ENCODE data around the gene BMPR1A. TPM values are rescaled to one million over a fixed set of nuclear protein-coding genes. Genes with fewer than 3 reads are reported as not detected.
A peak's percentile ranks its signal among the peaks of the same experiment; 100 is the strongest.

The BMPR1A gene
- total and polyA plus RNA-seq, 9 of the 15 experiments (the other 6 are each of a cell fraction or from before 2014, with no cell fraction given): 1.6 to 17.5 (median 9.1) TPM

GRCh38 chr10:86960003-86960862 is 203.8 kb downstream of the BMPR1A start (continued):
- peak in 1 of 2 experiments; percentile 14 for TF ChIP-seq E2F6 (IDR thresholded peaks at IDR 0.05; ENCODE audit: borderline replicate concordance in 1 of 2, extremely low read depth in 1 of 2, insufficient read depth in 1 of 2, insufficient read length in 1 of 2, low read depth in 1 of 2, low read length in 1 of 2, poor library complexity in 1 of 2, severe bottlenecking in 1 of 2)
- no peak for TF ChIP-seq SIN3B (IDR thresholded peaks at IDR 0.05; ENCODE audit: low read depth)
- no peak for TF ChIP-seq RERE (CRISPR knock-in tag; IDR thresholded peaks at IDR 0.05; ENCODE audit: borderline replicate concordance)
- no peak for TF ChIP-seq XRCC3 (IDR thresholded peaks at IDR 0.05)
- TF ChIP-seq TRIM24 (IDR thresholded peaks at IDR 0.05): no peak
- TF ChIP-seq ZBTB5 (IDR thresholded peaks at IDR 0.05): no peak
- peak in 2 of 3 experiments; percentile 5 to 36 for TF ChIP-seq YY1 (IDR thresholded peaks at IDR 0.05; ENCODE audit: borderline replicate concordance in 1 of 3, control insufficient read depth in 1 of 3, extremely low read depth in 1 of 3, insufficient read depth in 3 of 3, insufficient read length in 1 of 3, insufficient replicate concordance in 2 of 3, low read depth in 1 of 3, low read length in 2 of 3)
- TF ChIP-seq MTA1 (IDR thresholded peaks at IDR 0.05; ENCODE audit: borderline replicate concordance): no peak
- no peak for TF ChIP-seq NFYB (IDR thresholded peaks at IDR 0.05; ENCODE audit: extremely low read depth, insufficient read length)
- TF ChIP-seq ARHGAP35 (IDR thresholded peaks at IDR 0.05; ENCODE audit: partially characterized antibody): no peak
- peak; percentile 44; the same call in 1 of the 2 replicates for TF ChIP-seq POLR2A (conservative IDR thresholded peaks at IDR 0.05)
- TF ChIP-seq ZBED1 (IDR thresholded peaks at IDR 0.05): no peak
- TF ChIP-seq ZNF707 (CRISPR knock-in tag; conservative IDR thresholded peaks at IDR 0.05): no peak

Data from K562 (cell line).